Kidney (tissue), 14 donors: ENCODE measurements around the gene GDI1. TPM values are rescaled to one million over a fixed set of nuclear protein-coding genes. Genes with fewer than 3 reads are reported as not detected.

Source experiments
- DNase-seq, 5 donors: peaks; one replicate each; pipeline ENCODE4 v3.0.0-alpha.2; 2013 to 2020
- FAIRE-seq: peaks from 2 replicates; lab custom pipeline; 2012; peaks lifted over from hg19 to GRCh38; lab: Jason Lieb, UNC
- H3K27ac ChIP-seq, 2 donors: one replicate each; pipeline ENCODE4 v1.7.0; 2013; ENCODE audit warnings: low read depth in 2 of 2, low read length in 2 of 2, inconsistent platforms in 1 of 2
- H3K27me3 ChIP-seq: one replicate; pipeline ENCODE4 v1.7.1; 2013; ENCODE audit warnings: low read length, inconsistent platforms; ENCODE audit not compliant: control insufficient read depth, insufficient read depth
- H3K36me3 ChIP-seq, 3 donors: one replicate each; pipeline versions ENCODE4 v1.7.0 to v1.7.1; 2013; ENCODE audit warnings: low read length in 3 of 3, control low read depth in 1 of 3, inconsistent platforms in 1 of 3; ENCODE audit not compliant: insufficient read depth in 3 of 3, control insufficient read depth in 2 of 3
- H3K4me1 ChIP-seq, 3 donors: one replicate each; pipeline versions ENCODE4 v1.7.0 to v1.7.1; 2013; ENCODE audit warnings: low read length in 3 of 3, inconsistent platforms in 1 of 3, low read depth in 1 of 3; ENCODE audit not compliant: control insufficient read depth in 2 of 3, insufficient read depth in 2 of 3
- H3K4me3 ChIP-seq, 3 donors: one replicate each; pipeline versions ENCODE4 v1.7.0 to v1.8.1; 2013; ENCODE audit warnings: low read length in 3 of 3, control low read depth in 1 of 3, inconsistent platforms in 1 of 3
- H3K9ac ChIP-seq, 3 donors: one replicate each; pipeline versions ENCODE4 v1.7.0 to v1.7.1; 2013; ENCODE audit warnings: low read length in 3 of 3, control low read depth in 1 of 3, inconsistent platforms in 1 of 3
- H3K9me3 ChIP-seq, 3 donors: one replicate each; pipeline versions ENCODE4 v1.7.0 to v1.7.1; 2013; ENCODE audit warnings: low read length in 3 of 3, control low read depth in 1 of 3, inconsistent platforms in 1 of 3; ENCODE audit not compliant: control insufficient read depth in 2 of 3, insufficient read depth in 1 of 3
- CTCF ChIP-seq: IDR thresholded peaks from 3 replicates; pipeline ENCODE4 v1.5.1; 2012; ENCODE audit warnings: mild to moderate bottlenecking, moderate library complexity, borderline replicate concordance; ENCODE audit not compliant: insufficient read depth; ENCODE audit errors: extremely low read depth
- intact Hi-C: fragments of 100-400 bp; cut with DNase I; formaldehyde crosslinking; loops from one replicate; pipeline ENCODE4 v1.11.1; 2022
- polyA plus RNA-seq: library from polyadenylated mRNA; stranded (reverse); fragments of 350-450 nt; fragmentation: Illumina TruSeq; extraction: RNeasy Lipid Tissue Mini Kit (QIAGEN cat#74804); gene quantifications from one replicate; pipeline ENCODE4 v1.2.3, GENCODE V29; 2014; ENCODE audit warnings: low read depth, low replicate concordance; ENCODE audit not compliant: insufficient read depth
- total RNA-seq: library from RNA; stranded (reverse); fragmentation: NEBNext Ultra II Directional; extraction: Animal tissue kit (Norgen Biotek cat#: 25700); gene quantifications from one replicate; pipeline ENCODE4 v1.2.1, GENCODE V29; 2021
- donor health status: control.
- donor health status: control.
- donor health status: control.
- donor health status: control.
- donor health status: control.
- donor health status: DM: yes; HTN: yes; CAD: no.
- donor health status: Normal renal cell carcinoma (clear cell type).

Gene GDI1
- total and polyA plus RNA-seq, 2 donors from 2014 or later: 92.5 to 116 TPM

GRCh38 chrX:154462396-154462795 is 25.4 kb downstream of the GDI1 start:
- no peak for DNase-seq
- H3K36me3 ChIP-seq: no peaks in the 10 kb centered on the region
- no peak overlapping the region for H3K9ac ChIP-seq
- TF ChIP-seq CTCF: no peak
- H3K9me3 ChIP-seq: no peaks in the 10 kb centered on the region
- intact Hi-C loops: no loop called here
- H3K27ac ChIP-seq: no peak overlapping the region
- FAIRE-seq: no peak
- H3K4me1 ChIP-seq: no peaks in the 10 kb centered on the region
- H3K27me3 ChIP-seq: no peaks in the 10 kb centered on the region
- H3K4me3 ChIP-seq: no peak overlapping the region

GRCh38 chrX:154463611-154464220 is 26.8 kb downstream of the GDI1 start:
- FAIRE-seq (no peak), DNase-seq (peak in 1 of 5 donors; percentile 74)
- no peak overlapping the region for H3K4me3 ChIP-seq
- no peaks in the 10 kb centered on the region for H3K36me3 ChIP-seq
- no peak overlapping the region for H3K27ac ChIP-seq
- H3K27me3 ChIP-seq: no peaks in the 10 kb centered on the region
- no peak overlapping the region for H3K9ac ChIP-seq
- no peaks in the 10 kb centered on the region for H3K4me1 ChIP-seq
- intact Hi-C loops: no loop called here
- TF ChIP-seq CTCF: no peak
- H3K9me3 ChIP-seq: no peaks in the 10 kb centered on the region

- Histone ChIP-seq H3K36me3 (no peaks in the 10 kb centered on the region), H3K9me3 (no peaks in the 10 kb centered on the region), H3K9ac (no peak overlapping the region), H3K4me1 (no peaks in the 10 kb centered on the region), H3K27me3 (no peaks in the 10 kb centered on the region), H3K4me3 (no peak overlapping the region), H3K27ac (no peak overlapping the region)
- intact Hi-C loops: no loop called here
- FAIRE-seq (no peak), DNase-seq (no peak)
- TF ChIP-seq CTCF: no peak
Measured at GRCh38 chrX:154464806-154465365, 27.9 kb downstream of the GDI1 start.

GRCh38 chrX:154465601-154466000 is 28.6 kb downstream of the GDI1 start:
- Histone ChIP-seq H3K4me3 (no peak overlapping the region), H3K27ac (no peak overlapping the region), H3K4me1 (no peaks in the 10 kb centered on the region), H3K36me3 (no peaks in the 10 kb centered on the region), H3K9ac (no peak overlapping the region), H3K9me3 (no peaks in the 10 kb centered on the region), H3K27me3 (no peaks in the 10 kb centered on the region)
- no peak for FAIRE-seq
- intact Hi-C loops: no loop called here
- no peak for TF ChIP-seq CTCF
- no peak for DNase-seq
